ENCODE data around the gene MEMO1.

GRCh38 chr2:31832363-31832762, 178.4 kb downstream of the MEMO1 start:
- no peak for TF ChIP-seq CTCF (IDR thresholded peaks at IDR 0.05)
- no peak for TF ChIP-seq POLR2A (IDR thresholded peaks at IDR 0.05)
